Measurements from ENCODE around the gene NFKBIZ. TPM values are rescaled to one million over a fixed set of nuclear protein-coding genes. Genes with fewer than 3 reads are reported as not detected.

Gene NFKBIZ
- total RNA-seq, 2 donors from 2014 or later = 206 to 225 TPM

DNA sequence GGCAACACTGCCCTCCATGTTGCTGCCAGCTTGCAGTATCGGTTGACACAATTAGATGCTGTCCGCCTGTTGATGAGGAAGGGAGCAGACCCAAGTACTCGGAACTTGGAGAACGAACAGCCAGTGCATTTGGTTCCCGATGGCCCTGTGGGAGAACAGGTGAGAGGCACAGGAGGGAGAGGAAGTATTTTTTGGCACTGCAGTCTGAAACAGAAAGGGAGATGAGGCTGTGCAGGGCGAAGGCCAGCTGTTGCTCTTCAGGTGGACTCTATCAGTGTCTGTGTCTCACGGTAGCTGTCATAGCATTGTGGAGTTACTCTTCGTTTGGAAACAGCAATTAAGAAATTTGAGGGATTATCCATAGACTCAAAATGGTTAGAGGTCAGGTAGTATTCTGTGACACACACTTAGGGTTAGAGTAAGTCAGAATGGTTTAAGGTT lies 8.0 kb downstream of the NFKBIZ start:
- TF ChIP-seq, protein P1, sequence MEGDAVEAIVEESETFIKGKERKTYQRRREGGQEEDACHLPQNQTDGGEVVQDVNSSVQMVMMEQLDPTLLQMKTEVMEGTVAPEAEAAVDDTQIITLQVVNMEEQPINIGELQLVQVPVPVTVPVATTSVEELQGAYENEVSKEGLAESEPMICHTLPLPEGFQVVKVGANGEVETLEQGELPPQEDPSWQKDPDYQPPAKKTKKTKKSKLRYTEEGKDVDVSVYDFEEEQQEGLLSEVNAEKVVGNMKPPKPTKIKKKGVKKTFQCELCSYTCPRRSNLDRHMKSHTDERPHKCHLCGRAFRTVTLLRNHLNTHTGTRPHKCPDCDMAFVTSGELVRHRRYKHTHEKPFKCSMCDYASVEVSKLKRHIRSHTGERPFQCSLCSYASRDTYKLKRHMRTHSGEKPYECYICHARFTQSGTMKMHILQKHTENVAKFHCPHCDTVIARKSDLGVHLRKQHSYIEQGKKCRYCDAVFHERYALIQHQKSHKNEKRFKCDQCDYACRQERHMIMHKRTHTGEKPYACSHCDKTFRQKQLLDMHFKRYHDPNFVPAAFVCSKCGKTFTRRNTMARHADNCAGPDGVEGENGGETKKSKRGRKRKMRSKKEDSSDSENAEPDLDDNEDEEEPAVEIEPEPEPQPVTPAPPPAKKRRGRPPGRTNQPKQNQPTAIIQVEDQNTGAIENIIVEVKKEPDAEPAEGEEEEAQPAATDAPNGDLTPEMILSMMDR (IDR thresholded peaks at IDR 0.05) = no peak

DNA sequence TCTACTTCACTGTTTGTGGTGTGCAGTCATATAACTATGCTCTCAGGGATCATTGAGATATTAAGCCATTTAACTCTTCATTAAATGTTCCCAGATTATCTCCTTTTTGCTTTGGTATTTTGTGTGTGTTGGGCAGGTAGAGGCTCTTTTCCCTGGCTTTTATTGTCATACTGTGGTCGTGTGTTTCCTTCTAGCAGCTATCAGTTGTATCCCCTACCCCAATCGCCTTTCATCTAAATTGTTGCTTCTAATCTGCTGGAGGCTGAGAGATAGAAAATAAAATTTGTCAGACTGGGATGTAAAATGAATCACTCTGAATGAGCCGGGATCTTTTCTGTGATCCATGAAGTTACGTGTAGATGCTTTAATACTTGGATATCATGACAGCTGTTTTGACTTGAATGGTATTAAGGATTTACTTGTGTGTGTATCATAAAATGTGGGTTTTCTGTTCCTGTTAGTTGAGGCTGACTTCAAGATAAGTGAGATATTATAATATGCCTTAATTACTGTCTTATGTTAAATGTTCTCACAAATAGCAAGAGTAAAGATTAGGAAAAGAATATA lies 9.2 kb downstream of the NFKBIZ start:
- TF ChIP-seq, protein P1 (IDR thresholded peaks at IDR 0.05) = no peak
- no peak overlapping the region for H3K27ac ChIP-seq
- no peak for DNase-seq (ENCODE audit: low spot score)
- H3K27me3 ChIP-seq (replicated peaks; ENCODE audit: insufficient read depth) = no peaks in the 10 kb centered on the region
- ATAC-seq (ENCODE audit: insufficient number of reproducible peaks, low FRiP score, low read depth) = no peak
- H3K4me3 ChIP-seq = peak overlapping the region; percentile 32
- peaks cover 41 to 55% of the 10 kb centered on the region in 2 donors for H3K4me1 ChIP-seq (ENCODE audit: control insufficient read depth in 1 of 2, low read depth in 2 of 2)
- no peaks in the 10 kb centered on the region for H3K9me3 ChIP-seq
- H3K36me3 ChIP-seq = peaks cover 69% of the 10 kb centered on the region

More for the DNA sequence above, 8.0 kb downstream of the NFKBIZ start:
- H3K27me3 ChIP-seq (replicated peaks; ENCODE audit: insufficient read depth) = no peaks in the 10 kb centered on the region
- H3K27ac ChIP-seq = no peak overlapping the region
- peaks cover 80% of the 10 kb centered on the region for H3K36me3 ChIP-seq
- no peaks in the 10 kb centered on the region for H3K9me3 ChIP-seq
- no peak for DNase-seq (ENCODE audit: low spot score)
- H3K4me3 ChIP-seq = peak overlapping the region; percentile 32
- ATAC-seq (ENCODE audit: insufficient number of reproducible peaks, low FRiP score, low read depth) = no peak
- H3K4me1 ChIP-seq (ENCODE audit: control insufficient read depth in 1 of 2, low read depth in 2 of 2) = peaks cover 54 to 68% of the 10 kb centered on the region in 2 donors

GRCh38 chr3:101859882-101860448 lies 10.7 kb downstream of the NFKBIZ start:
- Histone ChIP-seq H3K27ac (no peak overlapping the region), H3K9me3 (no peaks in the 10 kb centered on the region), H3K4me1 (ENCODE audit: control insufficient read depth in 1 of 2, low read depth in 2 of 2) (peaks cover 27 to 41% of the 10 kb centered on the region in 2 donors), H3K27me3 (replicated peaks; ENCODE audit: insufficient read depth) (no peaks in the 10 kb centered on the region), H3K36me3 (peaks cover 55% of the 10 kb centered on the region), H3K4me3 (no peak overlapping the region)
- no peak for DNase-seq (ENCODE audit: low spot score)
- ATAC-seq (ENCODE audit: insufficient number of reproducible peaks, low FRiP score, low read depth) = no peak
- TF ChIP-seq, protein P1 (IDR thresholded peaks at IDR 0.05) = no peak

- Histone ChIP-seq H3K27ac (no peak overlapping the region), H3K9me3 (no peaks in the 10 kb centered on the region), H3K4me3 (no peak overlapping the region), H3K27me3 (replicated peaks; ENCODE audit: insufficient read depth) (no peaks in the 10 kb centered on the region), H3K36me3 (peaks cover 42% of the 10 kb centered on the region), H3K4me1 (ENCODE audit: control insufficient read depth in 1 of 2, low read depth in 2 of 2) (peaks cover 19 to 28% of the 10 kb centered on the region in 2 donors)
- no peak for ATAC-seq (ENCODE audit: insufficient number of reproducible peaks, low FRiP score, low read depth)
- TF ChIP-seq, protein P1 (IDR thresholded peaks at IDR 0.05) = no peak
- no peak for DNase-seq (ENCODE audit: low spot score)
Observed at GRCh38 chr3:101861212-101861788, 12.0 kb downstream of the NFKBIZ start.

DNA sequence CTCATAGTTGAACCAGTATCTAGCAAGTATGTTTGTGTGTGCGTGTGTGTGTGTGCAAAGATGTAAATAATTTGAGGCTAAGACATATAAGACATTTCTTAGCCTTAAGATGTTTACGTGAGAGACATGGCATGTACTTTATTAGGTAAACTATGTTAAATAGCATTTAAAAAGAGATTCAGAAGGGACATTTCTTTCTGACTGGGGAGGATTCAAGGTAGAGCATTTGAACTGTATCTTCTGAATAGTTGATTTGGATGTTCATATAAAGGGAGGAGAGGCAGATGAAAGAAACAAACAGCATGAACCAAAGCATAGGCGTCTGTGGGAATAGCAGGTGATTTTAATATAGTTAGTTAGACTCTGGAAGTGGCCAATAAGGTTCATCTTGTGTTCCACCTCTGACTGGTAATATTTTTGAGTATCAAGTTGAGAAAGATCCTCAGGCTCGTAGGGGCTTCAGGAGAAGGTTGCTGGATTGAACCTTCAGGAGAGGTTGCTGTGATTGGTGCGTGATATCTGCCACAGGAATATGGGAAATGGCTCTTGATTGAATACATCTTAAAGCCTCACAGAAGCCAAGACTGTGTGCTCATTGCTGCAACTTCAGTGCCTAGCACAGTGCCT lies 12.6 kb downstream of the NFKBIZ start:
- TF ChIP-seq, protein P1 (IDR thresholded peaks at IDR 0.05) = no peak
- Histone ChIP-seq H3K36me3 (peaks cover 35% of the 10 kb centered on the region), H3K4me3 (no peak overlapping the region), H3K27ac (no peak overlapping the region), H3K27me3 (replicated peaks; ENCODE audit: insufficient read depth) (no peaks in the 10 kb centered on the region), H3K9me3 (no peaks in the 10 kb centered on the region), H3K4me1 (ENCODE audit: control insufficient read depth in 1 of 2, low read depth in 2 of 2) (peaks cover 14 to 22% of the 10 kb centered on the region in 2 donors)
- DNase-seq (ENCODE audit: low spot score) (no peak), ATAC-seq (ENCODE audit: insufficient number of reproducible peaks, low FRiP score, low read depth) (no peak)

Data from thoracic aorta (tissue), 2 donors.